ENCODE measurements around the gene CBY3.
"Not testable (repeated sequence)": the region's sequence is repeated elsewhere in the genome, so short reads cannot be mapped to it uniquely, and the experiment has no call there.

DNA sequence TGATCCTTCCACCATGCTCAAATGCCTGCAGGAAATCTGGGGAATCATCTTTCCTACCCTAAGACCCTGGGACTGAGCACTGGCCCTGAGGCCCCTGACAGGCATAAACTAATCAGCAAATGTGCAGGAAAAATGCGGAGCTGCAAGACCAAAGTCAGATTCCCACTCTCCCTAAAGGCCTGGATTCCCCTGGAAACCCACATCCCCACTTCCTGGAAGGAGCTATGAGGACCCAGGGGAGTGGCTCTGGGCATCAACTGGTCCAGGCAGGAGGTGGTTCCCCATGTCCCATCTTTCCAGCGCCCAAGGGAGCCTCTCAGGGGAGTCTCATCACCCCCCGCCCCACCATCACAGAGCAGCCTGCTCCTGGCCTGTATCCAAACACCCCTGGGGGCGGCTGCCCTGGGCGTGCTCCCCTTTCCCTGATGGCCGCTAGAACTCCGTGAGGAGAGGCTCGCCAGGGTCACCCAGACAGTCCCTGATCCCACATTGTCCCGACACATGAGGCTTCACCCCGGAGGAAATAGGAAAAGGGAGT, 31.6 kb downstream of the CBY3 start:
- not testable (repeated sequence) for TF ChIP-seq CTCF (IDR thresholded peaks at IDR 0.05 in 2 of 3, conservative IDR thresholded peaks at IDR 0.05 in 1 of 3; ENCODE audit: borderline replicate concordance in 1 of 3, insufficient read depth in 1 of 3, low read depth in 2 of 3, low read length in 2 of 3); POLR2A (IDR thresholded peaks at IDR 0.05; ENCODE audit: borderline replicate concordance, extremely low read depth, insufficient read depth, insufficient read length); POLR2AphosphoS5 (IDR thresholded peaks at IDR 0.05; ENCODE audit: low read depth, low read length)

Data from HCT116 (cell line).